ENCODE data around the gene PCSK1.
"Not testable (repeated sequence)": the region's sequence is repeated elsewhere in the genome, so short reads cannot be mapped to it uniquely, and the experiment has no call there.

The PCSK1 gene

DNA sequence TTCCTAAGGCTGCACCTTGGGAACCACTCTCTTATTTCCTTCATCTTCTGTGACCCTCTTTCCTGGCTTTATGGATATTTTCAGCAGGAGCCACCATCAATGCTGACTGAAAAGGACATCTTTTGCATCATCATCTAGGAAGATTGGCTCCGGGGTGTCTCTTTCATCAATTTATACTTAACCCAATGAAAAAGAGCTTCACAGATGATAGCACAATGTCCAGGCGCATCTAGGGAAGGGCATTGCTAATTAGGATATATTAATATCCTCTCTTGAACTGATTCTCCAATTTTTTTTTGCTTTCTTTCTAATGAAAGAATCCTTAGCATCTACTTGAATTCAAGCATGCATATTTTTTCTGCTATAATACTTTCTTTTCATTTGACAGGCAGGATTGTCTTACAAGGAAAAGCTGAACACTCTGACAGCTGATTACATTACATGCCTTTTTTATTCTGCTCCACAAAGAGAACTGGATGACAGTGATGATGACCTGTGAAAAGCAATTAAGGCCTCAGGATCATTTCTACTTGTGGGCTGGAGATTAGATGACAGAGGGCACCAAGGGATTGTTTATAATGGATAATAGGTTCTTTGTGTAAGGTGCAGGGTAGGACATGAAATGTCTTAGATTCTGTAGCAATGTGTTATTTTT lies 60.2 kb downstream of the PCSK1 start:
- no peak for DNase-seq (ENCODE audit: low read depth in 3 of 3)

DNA sequence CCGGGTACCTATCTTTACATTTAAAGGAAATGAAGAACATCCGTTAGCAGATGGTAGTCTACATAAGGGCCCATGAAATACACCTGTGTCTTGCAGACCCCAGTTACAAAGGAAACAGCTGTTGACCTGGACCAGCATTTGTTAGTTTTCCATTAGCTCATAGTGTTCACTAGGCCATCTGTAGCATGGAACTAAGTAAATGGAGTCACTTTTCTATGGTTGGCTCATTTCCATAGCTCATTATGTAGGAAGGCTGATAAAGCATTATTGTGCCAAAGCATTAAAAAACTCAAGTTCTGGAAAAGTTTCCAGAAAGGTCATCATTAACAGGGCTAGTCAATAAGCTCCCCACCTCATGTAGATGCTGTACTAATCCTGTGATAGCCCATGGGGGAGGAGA lies 62.1 kb downstream of the PCSK1 start:
- DNase-seq (ENCODE audit: low read depth in 3 of 3), result no peak

GRCh38 chr5:96367337-96367736 lies 65.7 kb downstream of the PCSK1 start:
- not testable (repeated sequence) for DNase-seq (ENCODE audit: low read depth in 3 of 3)

- no peak for DNase-seq (ENCODE audit: low read depth in 3 of 3)
These were observed 78.8 kb downstream of the PCSK1 start for GRCh38 chr5:96354237-96354636.

DNA sequence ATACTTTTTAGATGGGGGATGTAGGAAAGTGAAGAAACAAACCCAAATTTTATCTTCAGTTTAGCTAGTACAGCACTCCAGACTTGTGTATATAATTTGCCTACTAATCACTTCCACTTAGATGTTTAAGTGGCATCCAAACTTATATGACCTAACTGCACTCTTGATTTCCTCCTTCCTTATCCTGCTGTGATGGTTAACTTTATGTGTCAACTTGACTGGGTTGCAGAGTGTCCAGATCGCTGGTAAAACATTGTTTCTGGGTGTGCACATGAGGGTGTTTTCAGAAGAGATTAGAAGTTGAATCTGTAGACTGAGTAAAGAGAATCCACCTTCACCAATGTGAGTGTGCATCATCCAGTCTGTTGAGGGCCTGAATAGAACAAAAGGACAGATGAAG lies 79.8 kb downstream of the PCSK1 start:
- no peak for DNase-seq (ENCODE audit: low read depth in 3 of 3)

- no peak for DNase-seq (ENCODE audit: low read depth in 3 of 3)
These were observed 82.4 kb downstream of the PCSK1 start for GRCh38 chr5:96350678-96351077.

GRCh38 chr5:96348536-96348935 lies 84.5 kb downstream of the PCSK1 start:
- DNase-seq (ENCODE audit: low read depth in 3 of 3), result no peak

- DNase-seq (ENCODE audit: low read depth in 3 of 3), result no peak
These were observed 85.4 kb downstream of the PCSK1 start for GRCh38 chr5:96347502-96348292.

DNA sequence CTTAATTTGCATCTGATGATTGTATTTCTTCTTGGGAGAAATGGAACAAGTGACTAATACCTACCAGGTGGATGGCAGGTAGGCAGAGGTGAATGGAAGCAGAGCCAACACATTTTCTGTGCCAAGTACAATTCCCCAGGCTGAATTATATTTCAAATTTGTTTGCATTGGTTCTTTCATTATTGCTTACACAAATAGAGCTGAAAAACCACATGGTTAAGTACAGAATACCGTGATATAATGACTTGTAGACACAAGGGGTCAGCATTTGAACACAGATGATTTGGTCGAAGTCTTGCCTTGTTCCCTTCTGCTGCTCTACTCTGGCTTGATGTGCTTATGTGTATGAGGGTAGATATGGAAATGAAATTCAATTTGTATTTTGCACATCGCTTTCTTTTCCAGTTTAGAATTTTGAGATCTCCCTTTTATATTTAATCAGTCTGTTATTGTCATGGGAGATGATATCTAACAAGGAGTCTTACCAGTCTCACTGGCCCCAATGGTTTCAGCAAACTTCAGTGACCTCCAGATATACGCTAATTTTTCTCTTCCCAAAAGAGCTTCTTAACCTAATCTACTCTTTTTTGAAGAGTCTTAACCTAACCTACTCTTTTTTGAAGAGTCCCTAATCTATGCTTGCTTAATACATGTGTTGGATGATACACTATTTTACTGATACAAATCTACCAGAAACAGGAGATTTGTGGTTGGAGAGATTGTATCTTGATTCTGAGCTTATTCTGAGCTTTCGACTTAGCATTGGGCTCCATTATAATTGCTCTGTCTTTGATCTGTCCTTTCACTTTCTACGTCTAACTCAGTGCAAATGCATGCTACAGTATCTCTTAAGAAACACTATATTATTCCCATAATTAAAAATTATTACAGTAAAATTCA lies 88.1 kb downstream of the PCSK1 start:
- DNase-seq (ENCODE audit: low read depth in 3 of 3), result no peak

GRCh38 chr5:96343094-96343493 lies 90.0 kb downstream of the PCSK1 start:
- DNase-seq (ENCODE audit: low read depth in 3 of 3), result no peak

- no peak for DNase-seq (ENCODE audit: low read depth in 3 of 3)
These were observed 90.5 kb downstream of the PCSK1 start for GRCh38 chr5:96342581-96342980.
